Endothelial cell of umbilical vein (primary cell): ENCODE results near the gene SPG21.

Experiments
- CTCF ChIP-seq, 2 donors: IDR thresholded peaks; 1 replicate in 1 of 2; 2 replicates in 1 of 2; pipeline ENCODE4 v1.5.1; 2011; ENCODE audit warnings: low read length in 2 of 2, mild to moderate bottlenecking in 2 of 2, moderate library complexity in 2 of 2, control low read depth in 1 of 2, inconsistent platforms in 1 of 2, low read depth in 1 of 2; ENCODE audit not compliant: insufficient read depth in 1 of 2; ENCODE audit errors: extremely low read depth in 1 of 2
- EZH2 ChIP-seq: IDR thresholded peaks from 2 replicates; pipeline ENCODE4 v1.6.1; 2012; ENCODE audit warnings: borderline replicate concordance, low read depth, mild to moderate bottlenecking, moderate library complexity, low read length, inconsistent platforms; ENCODE audit not compliant: severe bottlenecking
- POLR2A ChIP-seq: IDR thresholded peaks from 2 replicates; pipeline ENCODE4 v1.6.1; 2012; ENCODE audit warnings: low read depth, mild to moderate bottlenecking, control low read depth, low read length

GRCh38 chr15:65038836-65039235 lies 49.1 kb upstream of the SPG21 start:
- TF ChIP-seq CTCF (IDR thresholded peaks at IDR 0.05; ENCODE audit: extremely low read depth in 1 of 2, insufficient read depth in 1 of 2, low read depth in 1 of 2, low read length in 2 of 2) (no peak), EZH2 (no peak), POLR2A (no peak)
